Measurements from ENCODE around the gene NPB. TPM values are rescaled to one million over a fixed set of nuclear protein-coding genes. Genes with fewer than 3 reads are reported as not detected.

NPB gene
- total RNA-seq, 1 donor from 2014 or later: 0.25 TPM

DNA sequence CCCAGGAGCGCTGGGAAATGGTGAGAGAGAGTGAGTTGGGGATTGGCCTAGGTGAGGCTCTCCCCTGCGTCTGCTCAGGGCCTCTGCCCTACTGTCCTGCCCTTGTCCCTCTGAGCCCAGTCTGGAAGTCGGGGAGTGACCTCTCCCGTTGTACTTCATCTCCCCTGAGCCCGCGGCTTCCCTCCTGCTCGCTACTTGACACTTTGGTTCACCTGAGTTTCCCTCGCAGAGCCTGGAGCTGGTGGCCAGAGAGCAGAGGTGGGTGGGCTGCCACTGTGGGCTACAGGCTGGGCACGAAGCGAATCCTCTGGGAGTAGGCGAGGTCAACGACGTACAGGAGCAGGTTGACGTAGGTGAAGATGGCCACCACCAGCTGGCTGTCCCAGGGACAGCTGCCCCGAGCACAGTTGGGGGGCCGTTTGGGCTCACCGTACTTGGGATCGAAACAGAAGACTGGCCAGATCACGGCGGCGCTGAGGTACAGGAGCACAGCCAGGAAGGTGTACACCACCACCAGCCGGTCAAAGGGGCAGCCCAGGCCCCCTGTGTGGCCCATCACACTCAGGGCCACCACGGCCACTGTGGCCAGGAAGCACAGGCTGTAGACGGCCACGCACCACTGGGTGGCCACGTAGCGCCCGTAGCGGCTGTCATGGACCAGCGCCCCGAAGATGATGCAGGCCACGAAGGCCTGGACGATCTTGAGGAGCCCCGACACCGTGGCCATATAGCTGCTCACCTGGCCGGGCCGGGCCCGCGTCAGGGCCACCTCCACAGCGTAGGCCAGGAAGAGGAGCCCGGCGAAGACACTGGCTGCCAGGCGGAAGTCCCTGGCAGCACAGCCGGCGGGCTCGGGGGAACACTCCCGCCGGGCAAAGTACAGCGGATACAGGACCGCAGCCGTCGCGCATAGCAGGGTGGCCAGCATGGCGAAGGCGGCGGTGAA is 38.8 kb downstream of the NPB start:
- no peak for DNase-seq (ENCODE audit: low read depth)

DNA sequence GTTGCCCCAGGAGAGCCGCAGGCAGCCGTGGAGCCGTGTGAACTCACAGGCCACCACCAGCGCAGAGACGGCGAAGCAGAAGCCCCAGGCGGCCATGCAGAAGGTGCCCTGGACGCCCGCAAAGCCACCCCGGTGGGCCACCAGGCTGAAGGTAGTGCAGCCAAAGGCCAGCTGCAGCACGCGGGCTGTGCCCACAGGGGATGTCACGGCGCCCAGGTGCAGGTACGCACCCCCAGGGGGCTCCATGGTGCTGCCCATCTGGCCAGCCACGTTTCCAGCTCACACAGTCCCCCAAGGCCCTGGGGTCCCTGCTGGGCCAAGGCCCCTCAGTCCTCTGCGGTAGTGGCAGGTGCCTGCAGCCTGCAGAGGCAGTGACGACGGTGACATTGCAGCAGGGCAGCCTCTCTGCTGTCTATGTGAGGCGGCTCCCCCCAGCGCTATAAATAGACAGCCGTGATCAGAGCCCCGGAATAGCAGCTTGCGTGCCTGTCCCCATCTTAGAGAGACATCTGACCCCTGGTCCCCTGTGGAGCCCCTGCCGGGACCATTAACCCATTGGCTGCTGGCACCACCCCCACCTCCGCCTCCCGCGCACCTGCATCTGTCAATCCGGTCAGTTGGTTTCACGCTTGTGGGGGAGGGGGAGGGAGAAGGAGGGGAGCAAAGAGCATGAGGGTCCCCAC is 39.6 kb downstream of the NPB start:
- DNase-seq (ENCODE audit: low read depth): no peak

DNA sequence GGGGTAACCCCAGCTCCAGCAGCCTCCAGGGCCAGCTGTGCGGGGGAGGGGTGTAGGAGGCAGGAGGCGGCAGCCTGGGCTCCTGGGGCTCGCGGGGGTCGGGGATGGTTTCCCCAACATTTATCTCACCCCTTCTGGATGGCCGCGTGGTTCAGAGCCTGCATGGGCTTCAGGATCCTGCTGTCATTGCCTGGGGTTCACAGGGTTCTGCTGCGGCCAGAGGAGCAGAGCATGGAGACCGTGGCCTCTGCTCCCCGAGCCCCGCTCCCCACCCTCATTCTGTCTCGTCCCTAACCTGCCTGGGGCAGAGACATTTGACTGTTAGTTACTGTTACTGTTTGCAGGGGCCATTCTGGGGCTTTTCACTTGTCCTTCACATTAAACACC is 40.1 kb downstream of the NPB start:
- no peak for DNase-seq (ENCODE audit: low read depth)

DNA sequence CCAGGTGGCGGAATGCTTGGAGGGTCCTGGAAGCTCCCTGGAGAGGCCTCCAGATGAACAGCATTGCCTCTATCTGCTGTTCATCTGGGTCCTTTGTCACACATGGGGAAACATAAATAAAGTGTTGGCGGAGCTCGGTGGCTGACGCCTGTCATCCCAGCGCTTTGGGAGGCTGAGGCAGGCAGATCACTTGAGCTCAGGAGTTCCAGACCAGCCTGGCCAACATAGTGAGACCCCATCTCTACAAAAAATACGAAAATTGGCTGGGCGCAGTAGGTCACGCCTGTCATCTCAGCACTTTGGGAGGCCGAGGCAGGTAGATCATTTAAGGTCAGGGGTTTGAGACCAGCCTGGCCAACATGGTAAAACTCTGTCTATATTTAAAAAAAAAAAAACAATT is 42.8 kb downstream of the NPB start:
- DNase-seq (ENCODE audit: low read depth): no peak

GRCh38 chr17:81947189-81947588 is 45.2 kb downstream of the NPB start, which contains the start of gene MYADML2:
TSS of gene MYADML2 (minus strand) at chr17:81947233. CDS start at chr17:81941741, 5,492 bp downstream.
- DNase-seq (ENCODE audit: low read depth): no peak

DNA sequence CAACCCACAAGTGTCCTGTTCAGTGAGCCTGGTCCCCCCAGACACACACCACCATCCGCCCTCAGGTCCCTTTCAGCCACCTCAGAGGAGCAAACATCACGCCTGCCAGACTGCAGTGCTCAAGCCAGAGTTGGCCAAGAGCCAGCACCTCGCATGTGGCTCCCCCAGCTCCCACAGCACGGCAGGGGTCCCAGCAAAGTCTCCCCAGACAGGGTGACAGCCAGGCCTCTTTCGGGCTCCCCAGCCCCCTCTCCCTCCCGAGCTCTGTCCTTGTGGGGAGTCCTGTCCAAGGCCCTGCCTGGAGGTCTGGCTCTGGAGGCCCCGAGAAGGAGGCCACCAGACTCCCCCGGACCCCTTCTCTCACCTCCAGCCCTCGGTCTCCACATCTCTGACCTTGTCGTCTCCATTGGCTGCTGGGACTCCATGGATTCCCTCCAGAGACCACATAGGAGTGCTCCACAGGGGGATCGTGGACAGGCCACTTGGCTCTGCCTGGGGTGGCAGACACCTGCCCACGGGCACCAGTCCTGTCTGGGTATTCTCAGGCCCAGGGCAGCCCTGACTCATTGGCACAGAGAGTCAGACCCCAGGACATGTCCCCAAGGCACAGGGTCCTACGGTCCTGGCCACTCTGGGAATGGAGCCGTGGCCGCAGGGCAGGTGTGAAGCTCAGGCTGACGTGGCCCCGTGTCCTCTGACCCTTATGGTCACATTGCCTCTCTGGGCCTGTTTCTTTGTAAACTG is 46.8 kb downstream of the NPB start:
- no peak for DNase-seq (ENCODE audit: low read depth)

GRCh38 chr17:81950501-81950900 is 48.5 kb downstream of the NPB start:
- DNase-seq (ENCODE audit: low read depth): no peak

DNA sequence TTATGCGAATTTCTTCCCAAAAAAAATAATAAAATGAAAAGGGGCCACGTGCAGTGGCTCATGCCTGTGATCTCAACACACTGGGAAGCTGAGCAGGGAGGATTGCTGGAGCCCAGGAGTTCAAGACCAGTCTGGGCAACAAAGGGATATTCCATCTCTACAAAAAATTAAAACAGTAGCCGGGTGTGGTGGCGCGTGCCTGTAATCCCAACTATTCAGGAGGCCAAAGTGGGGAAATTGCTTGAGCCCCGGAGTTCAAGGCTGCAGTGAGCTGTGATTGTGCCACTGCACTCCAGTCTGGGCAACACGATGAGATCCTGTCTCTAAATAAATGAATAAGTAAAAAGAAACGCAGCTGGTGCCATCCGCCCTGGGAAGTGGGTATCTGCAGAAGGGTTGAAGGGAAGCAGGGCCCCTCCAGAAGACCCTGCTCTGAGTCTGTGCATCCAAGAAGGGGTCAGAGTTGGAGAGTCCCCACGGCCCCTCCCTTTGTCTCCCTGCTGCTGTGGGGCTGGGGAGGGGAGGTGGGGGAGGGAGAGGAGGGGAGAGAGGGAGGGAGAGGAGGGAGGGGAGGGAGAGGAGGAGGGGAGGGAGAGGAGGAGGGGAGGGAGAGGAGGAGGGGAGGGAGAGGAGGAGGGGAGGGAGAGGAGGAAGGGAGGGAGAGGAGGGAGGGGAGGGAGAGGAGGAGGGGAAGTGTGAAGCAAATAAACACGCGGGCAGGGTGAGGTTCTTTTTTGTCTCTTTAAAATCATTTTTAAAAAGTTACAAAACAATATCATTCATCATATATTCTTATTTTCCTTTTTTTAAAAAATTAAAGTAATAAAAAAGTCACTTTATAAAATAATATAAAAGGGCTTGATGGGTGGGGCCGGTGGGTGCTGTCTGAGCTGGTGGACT is 50.0 kb downstream of the NPB start:
- DNase-seq (ENCODE audit: low read depth): no peak

Other genes starting within 250 kb of the NPB start
- not detected in 2 replicates for gene PDE6G, start 245.7 kb upstream of the NPB start, total RNA-seq
- gene OXLD1, start 235.6 kb upstream of the NPB start, total RNA-seq: 22.6 and 34.6 TPM in 2 replicates
- gene CCDC137, start 235.5 kb upstream of the NPB start, total RNA-seq: 9.0 and 11.9 TPM in 2 replicates
- 21.7 and 44.1 TPM in 2 replicates for gene ARL16, start 218.4 kb upstream of the NPB start, total RNA-seq
- gene HGS, start 218.2 kb upstream of the NPB start, total RNA-seq: 104 and 110 TPM in 2 replicates
- 8.9 and 10.4 TPM in 2 replicates for gene MRPL12, start 198.9 kb upstream of the NPB start, total RNA-seq
- gene SLC25A10, start 190.0 kb upstream of the NPB start, total RNA-seq: 35.7 and 61.8 TPM in 2 replicates
- gene GCGR, start 98.1 kb upstream of the NPB start, total RNA-seq: not detected in 2 replicates
- gene MCRIP1, start 68.9 kb upstream of the NPB start, total RNA-seq: 55.0 and 101 TPM in 2 replicates
- not detected in 2 replicates for gene PPP1R27, start 67.2 kb upstream of the NPB start, total RNA-seq
- 1,064 and 1,065 TPM in 2 replicates for gene P4HB, start 41.7 kb upstream of the NPB start, total RNA-seq
- 161 and 237 TPM in 2 replicates for gene ARHGDIA, start 30.9 kb upstream of the NPB start, total RNA-seq
- gene ALYREF, start 10.7 kb upstream of the NPB start, total RNA-seq: 46.8 and 109 TPM in 2 replicates
- 77.3 and 104 TPM in 2 replicates for gene ANAPC11, start 10.5 kb upstream of the NPB start, total RNA-seq
- 18.6 and 47.2 TPM in 2 replicates for gene PCYT2, start 9.2 kb downstream of the NPB start, total RNA-seq
- 17.9 and 20.4 TPM in 2 replicates for gene SIRT7, start 15.9 kb downstream of the NPB start, total RNA-seq
- gene MAFG, start 25.5 kb downstream of the NPB start, total RNA-seq: 11.3 and 14.4 TPM in 2 replicates
- gene PYCR1, start 35.1 kb downstream of the NPB start, total RNA-seq: 69.3 and 122 TPM in 2 replicates
- gene MYADML2, start 45.0 kb downstream of the NPB start, total RNA-seq: not detected in 2 replicates
- gene NOTUM, start 58.9 kb downstream of the NPB start, total RNA-seq: 0.05 TPM in 1 of 2 replicates, not detected in the other
- gene ASPSCR1, start 75.4 kb downstream of the NPB start, total RNA-seq: 12.6 and 18.8 TPM in 2 replicates
- 13.6 and 63.6 TPM in 2 replicates for gene CENPX, start 120.6 kb downstream of the NPB start, total RNA-seq
- gene LRRC45, start 121.1 kb downstream of the NPB start, total RNA-seq: 15.2 and 15.8 TPM in 2 replicates
- gene RAC3, start 129.4 kb downstream of the NPB start, total RNA-seq: 7.7 and 16.8 TPM in 2 replicates
- 19.4 and 35.4 TPM in 2 replicates for gene DCXR, start 135.5 kb downstream of the NPB start, total RNA-seq
- gene RFNG, start 149.6 kb downstream of the NPB start, total RNA-seq: 27.3 and 31.0 TPM in 2 replicates
- 112 and 119 TPM in 2 replicates for gene GPS1, start 149.7 kb downstream of the NPB start, total RNA-seq
- gene DUS1L, start 163.6 kb downstream of the NPB start, total RNA-seq: 66.3 and 79.9 TPM in 2 replicates
- gene FASN, start 196.0 kb downstream of the NPB start, total RNA-seq: 84.0 and 103 TPM in 2 replicates

Data from renal cortical epithelial cell (primary cell).